Measurements from ENCODE around the gene AMN.
A peak's percentile ranks its signal among the peaks of the same experiment; 100 is the strongest.
"Not testable (repeated sequence)": the region's sequence is repeated elsewhere in the genome, so short reads cannot be mapped to it uniquely, and the experiment has no call there.

AMN gene

DNA sequence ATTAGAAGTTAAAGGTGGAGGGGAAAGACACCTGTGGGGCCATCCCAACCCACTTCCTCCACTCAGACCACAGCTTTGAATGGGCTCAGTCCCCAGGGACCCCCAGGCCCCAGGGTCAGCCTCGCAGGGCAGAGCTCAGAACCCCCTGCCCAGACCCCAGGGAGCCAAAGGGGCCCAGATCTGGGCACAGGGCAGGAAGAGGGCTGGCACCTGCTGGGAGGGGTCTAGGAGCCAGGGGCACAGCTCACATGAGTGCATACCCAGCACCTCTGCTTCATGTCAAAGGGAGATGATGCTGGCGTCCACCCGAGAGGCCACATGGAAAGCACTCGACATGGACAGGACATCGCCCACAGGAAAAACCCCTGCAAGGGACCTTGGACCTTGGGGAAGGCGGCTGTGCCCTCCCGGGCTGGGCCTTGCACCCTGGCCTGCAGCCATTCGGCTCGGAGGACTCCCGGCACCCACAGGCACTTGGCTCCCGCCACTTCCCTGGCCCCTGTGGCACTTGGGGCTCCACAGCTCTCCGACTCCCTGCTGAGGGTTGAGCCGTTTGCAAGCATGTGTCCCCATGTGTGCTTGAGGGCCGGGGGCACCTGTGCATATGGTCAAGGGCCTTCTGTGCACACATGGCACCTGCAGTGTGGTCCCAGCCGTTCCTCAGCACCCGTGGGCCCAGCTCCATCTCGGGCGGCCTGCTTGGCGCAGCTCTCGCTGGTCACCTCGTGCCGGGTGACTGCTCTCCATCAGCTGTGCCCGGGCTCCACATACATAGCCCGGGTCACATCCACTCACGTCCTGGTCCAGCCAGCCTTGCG lies 7.8 kb upstream of the AMN start:
- no peak for DNase-seq

DNA sequence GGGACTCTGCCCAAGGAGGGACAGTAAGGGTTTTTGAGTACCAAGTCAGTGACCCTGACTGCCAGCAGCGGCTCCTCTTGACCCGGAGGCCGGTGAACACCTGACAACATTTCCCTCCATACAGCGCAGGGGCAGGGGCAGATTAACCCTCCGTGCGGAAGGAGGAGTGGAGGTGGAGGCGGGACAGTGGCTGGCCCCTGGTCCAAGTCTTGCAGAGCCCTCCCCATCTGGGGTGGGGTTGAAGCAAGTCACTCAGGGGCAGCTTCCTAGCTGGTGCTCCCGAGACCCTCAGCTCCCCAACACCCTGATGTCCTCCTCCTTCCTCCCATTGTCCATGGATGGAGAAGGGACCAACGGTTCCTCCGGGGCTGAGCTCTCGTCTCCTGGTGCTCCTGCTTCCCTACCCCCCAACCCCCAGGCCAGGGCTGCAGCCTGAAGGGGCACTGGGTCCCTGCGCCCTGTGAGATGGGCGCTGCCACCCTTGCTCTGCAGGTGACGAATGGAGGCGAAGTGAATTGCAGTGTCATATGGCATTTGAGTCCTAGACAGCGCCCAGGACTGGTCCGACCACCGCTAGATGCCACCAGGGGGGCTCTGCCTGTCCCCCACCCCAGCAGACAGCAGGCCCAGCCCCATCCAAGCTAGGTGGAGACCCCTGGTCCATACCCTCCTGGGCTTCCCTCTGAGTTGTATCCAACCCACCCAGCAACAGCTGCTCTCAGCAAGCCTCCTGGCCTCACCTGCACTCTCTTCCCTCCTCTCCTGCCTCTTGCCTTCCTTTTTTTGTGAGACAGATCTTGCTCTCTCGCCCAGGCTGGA lies 7.0 kb upstream of the AMN start:
- DNase-seq, result no peak

DNA sequence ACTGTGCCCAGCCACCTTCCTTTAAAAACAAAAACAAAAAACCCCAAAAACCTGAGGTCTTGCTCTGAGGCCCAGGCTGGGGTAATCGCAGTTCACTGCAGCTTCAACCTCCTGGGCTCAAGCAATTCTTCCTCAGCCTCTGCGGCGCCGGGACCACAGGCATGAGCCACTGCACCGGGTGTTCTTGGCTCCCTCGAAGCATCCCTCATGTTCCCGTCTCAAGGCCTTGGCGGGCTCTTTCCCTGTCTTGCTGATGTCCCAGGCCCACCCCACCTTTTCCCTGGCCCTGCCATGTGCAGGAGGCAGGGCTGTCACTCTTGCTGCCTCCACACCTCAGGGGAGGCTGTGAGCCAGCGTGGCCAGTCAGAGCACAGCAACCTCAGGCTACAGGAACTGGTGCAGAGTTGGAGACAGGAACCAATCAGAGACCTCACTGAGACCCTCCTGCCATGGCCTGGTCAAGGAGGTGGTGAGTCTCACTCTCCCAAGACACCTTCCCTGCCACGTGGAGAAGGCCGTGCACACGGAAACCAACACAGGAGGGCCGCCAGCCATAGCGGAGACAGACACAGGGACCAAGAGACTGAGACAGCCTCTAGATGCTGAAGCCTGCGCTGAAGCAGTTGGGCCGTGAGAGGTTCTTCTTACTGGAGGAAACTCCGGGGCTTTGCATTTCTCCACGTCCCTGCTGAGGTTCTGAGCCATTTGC lies 6.0 kb upstream of the AMN start:
- DNase-seq, result no peak

DNA sequence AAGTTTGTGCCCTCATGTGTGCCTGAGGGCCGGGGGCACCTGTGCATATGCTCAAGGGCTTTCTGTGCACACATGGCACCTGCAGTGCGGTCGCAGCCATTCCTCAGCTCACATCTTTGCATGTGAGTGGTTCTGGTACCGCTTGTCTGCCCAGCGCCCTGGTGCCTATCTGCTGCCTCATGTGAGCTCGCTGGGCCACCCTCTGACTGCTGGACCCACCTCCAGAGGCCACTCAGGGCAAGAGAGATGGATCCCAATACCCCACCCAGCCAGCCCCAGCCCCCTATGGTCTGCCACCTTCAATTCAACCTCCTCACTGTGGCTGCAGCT lies 5.4 kb upstream of the AMN start:
- no peak for DNase-seq

DNA sequence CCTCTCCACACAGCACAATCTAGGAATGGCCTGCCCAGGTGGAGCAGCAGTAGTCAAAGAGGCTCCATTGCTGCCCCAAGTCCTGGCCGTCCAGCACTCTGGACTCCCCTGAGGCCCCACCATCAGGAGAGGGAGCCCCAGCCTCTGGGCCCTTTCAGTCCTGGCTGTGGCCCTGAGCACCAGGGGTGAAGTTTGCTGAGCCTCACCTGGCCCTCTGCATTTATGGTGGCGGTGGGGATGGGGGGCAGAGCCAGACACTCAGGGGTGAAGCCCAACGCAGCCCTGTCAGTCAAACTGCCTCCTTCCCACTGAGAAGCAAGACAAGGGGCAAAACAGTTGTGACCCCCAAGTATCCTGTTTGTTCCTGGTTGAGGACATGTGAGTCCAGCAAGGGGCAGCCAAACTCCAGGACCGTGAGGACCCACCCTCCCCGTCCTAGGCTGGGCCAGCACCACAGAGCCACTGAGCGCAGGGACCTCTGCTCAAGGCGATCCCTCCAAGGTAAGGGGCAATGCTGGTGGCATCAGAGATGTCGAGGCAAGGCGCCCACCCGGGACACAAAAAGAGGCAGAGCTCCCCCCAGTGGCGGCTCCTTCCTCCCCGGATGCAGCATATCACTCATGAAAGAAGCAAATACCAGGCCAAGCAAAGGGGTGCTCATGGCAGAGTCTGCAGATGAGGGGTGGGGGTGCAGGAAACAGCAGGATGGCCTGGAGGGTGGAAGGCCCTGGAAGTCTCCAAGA lies 4.8 kb upstream of the AMN start:
- peak in 1 of 2 donors; percentile 56 for DNase-seq

DNA sequence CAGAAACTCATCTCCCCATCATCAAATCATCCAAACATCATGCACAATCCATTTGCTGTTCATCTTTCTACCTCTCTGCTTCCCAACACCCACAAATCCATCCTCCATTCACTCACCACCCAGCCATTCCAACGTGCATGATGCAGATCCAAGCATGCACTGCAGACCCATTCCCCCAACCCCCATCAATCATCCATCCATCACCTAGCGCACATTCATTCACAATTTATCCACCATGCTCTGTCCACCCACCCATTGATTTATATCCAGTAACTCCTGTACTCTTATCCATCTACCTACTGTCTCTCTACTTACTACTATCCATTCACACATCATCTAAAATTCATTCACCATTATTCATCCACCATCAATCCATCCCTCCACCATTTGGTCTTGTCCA lies 4.0 kb upstream of the AMN start:
- no peak for DNase-seq

DNA sequence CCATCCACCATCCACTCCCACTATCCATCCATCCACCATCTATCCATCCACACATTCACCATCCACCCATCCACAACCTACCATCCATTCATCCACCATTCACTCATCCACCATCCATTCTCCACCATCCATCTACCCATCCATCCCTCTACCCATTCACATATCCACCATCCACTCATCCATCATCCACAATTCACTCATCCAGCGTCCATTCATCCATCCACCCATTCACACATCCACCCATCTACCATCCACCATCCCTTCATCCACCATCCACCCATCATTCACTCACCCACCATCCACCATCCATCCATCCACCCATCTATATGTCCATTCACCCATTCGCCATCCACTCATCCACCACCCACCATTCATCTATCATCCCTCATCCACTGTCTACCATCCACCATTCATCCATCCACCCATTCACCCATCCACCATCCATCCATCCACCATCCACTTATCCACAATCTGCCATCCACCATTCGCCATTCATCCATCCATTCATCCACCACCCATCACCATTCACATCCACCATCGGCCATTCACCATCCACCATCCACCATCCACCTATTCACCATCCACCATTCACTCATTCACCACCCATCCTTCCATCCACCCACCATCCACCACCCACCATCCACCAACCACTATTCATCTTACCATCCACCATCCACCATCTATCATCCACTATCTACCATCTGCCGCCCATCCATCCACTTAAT lies 2.0 kb upstream of the AMN start:
- no peak for DNase-seq

DNA sequence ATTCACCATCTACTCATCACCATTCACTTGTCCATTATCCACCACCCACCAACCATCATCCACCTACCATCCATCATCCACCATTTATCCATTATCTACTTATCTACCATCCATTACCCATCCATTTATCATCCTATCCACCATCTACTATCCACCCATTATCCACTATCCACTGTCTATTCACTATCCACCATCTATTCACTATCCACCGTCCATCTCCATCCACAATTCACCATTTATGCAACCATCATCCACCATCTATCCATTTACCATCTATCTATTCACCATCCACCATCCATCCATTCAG lies 1.5 kb upstream of the AMN start:
- no peak for DNase-seq

DNA sequence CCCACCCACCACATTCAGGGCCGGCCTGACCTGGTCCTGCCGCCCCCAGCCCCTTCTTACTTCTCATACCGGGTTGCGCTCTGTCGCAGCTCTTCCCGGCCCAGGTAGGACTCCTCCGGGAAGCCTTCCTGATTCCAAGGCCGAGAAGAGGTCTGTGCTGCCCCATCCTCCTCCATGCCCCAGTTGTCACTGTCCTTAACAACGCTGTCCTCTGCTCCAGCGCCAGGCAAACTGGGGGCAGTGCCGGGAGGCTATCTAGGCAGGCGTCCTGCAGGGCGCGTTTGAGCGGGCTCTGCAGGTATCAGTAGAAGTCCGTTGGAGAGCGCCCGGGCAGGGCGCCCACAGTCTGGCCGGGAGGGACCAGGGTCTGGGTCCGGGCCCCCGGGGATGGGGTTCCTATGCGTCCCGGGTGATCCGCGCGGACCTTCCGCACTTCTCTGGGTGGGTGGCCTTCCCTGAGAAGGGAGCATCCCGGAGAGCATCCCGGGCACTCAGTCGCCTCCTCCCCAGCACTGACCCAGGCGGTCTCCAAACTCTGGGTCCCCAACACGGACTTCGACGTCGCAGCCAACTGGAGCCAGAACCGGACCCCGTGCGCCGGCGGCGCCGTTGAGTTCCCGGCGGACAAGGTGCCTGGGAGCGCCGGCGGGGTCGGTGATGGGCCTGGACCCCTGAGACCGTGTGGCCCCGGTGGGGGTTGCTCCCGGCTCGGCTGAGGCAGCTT lies 900 bp downstream of the AMN start:
- DNase-seq, result no peak

DNA sequence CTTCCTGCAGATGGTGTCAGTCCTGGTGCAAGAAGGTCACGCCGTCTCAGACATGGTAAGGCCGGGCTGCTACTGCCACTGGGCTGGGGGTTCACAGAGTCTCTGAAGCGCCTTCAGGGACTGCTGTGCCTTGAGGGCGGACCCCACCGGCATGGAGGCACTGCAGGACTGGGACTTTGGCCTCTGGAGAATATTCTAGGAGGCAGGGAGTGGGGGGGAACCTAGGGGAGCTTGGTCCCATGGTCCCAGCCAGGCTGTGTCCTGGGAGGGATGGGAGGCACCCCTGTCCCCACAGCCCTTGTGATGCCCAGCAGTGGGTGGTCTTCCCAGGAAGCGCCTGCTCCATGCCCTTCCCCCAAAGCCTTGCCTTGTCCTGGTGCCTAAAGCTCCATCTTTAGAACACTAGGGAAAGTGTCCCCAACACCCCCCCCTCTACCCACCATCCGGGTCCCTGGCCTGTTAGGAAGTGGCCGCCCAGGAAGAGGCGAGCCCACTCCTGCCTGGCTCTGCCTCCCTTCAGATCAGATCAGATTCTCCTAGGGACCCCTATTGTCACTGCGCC lies 1.5 kb downstream of the AMN start:
- DNase-seq, result no peak

DNA sequence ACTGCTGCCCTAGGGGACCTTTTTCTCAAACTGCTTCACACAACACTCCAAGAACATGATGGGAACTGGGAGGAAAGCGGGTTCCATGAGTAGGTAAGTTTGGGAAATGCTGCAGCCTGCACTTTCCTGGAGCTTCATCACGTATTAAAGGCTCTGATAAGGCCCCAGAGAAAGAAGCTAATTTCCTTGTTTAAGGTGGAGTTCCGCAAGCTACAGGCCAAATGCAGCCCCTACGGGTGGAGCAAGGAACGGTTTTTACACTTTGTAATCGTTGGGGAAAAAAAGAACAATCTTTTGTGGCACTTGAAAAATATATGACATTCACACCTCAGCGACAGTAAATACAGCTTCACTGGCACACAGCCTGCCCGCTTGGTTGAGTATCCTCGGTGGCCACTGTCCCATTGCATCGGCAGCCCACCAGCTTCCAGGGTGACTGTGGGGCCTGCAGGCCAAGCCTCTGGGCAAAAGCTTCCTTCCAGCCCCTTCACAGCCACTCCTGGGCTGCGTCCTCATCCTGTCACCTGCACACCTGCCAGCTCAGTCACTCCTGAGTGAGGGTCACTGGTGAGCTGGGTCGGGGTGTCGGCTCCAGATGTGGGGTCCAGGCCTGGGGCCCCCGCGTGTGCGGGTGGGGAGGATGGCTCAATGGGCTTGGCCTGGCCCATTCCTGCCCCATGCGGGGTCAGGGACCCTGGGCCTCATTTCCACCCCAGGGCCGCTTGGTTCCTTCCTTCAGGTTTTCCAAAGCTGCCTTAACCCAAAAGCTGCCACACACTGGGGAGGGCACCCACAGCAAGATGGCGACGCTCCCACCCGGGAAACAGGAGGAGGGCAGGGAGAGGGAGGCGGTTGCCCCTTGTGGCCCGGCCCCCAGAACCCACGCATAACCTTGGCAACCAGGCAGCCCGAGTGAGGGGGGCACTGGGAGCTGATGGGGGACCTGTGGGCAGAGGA lies 2.4 kb downstream of the AMN start:
- DNase-seq, result no peak

DNA sequence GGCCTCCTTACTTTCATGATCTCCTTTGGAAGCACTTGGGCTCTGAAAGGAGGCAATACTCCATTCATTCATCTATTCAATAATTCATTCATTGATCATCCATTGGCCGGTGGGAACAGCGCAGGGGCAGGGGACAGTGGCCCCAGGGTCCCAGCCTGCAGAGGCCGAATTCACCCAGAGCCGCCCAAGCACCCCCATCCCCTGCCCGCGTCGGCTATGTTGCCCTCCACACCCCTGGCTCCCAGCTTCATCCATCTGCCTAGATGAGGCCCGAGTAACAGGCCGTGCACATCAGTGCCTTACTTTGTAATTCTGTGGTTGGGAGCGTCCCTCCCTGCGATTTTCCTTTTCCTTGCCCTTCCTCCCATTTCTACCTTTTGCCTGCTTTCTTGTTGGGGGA lies 3.2 kb downstream of the AMN start:
- no peak for DNase-seq

DNA sequence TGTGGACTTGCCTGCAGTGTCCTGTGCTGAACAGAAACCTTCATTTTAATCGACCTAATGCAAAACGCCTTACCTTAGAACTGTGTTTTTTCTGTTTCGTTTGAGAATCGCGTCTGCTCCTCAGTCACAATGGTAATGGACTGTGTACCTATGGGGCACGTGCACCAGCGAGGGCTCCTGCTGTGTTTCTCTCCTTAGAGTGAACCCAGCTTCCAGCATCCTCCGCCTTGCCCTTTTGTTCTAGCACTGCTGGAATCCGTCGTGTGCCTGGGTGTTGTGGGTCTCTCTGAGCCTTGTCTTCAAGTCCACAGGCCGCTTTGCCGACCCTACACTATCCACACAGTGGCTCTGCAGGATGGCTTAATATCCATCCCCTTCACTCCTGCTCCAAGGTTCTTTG lies 3.6 kb downstream of the AMN start:
- no peak for DNase-seq

DNA sequence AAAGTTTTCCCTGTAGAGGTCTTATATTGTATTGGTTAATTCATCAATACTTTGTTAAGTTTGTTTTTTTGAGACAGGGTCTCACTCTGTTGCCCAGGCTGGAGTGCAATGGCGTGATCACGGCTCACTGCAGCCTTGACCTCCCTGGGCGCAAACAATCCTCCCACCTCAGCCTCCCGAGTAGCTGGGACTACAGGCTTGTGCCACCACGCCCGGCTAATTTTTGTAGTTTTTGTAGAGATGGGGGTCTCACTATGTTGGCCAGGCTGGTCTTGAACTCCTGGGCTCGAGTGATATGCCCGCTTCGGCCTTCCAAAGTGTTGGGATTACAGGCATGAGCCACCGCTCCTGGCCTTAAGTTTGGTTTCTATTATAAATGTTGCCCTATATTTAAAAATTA lies 4.4 kb downstream of the AMN start:
- not testable (repeated sequence) for DNase-seq

DNA sequence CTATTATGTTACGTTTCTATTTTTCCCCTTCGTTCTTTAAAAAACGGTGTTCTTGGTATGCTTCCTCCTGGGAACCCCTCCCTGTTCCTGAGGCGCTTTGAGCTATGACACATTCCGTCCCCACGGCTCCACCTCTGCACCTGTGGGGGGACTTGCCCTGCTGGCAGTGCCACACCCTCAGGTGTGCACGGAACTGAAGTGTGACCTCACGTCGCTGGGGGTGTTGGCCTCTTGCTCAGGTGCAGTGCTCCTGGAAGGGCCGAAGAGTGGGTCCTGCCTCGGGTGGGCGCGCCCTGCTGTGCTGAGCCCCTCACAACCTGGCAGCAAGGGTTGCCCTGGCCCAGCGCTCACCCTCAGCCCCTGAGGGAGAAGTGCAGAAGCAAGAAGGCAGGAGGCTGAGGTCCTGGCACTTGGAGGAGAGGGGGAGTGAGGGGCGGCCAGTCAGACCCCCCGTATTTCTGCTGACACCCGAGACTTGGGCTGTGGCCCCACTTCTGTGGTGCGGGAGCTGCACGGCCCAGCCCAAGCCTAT lies 4.9 kb downstream of the AMN start:
- DNase-seq, result no peak

DNA sequence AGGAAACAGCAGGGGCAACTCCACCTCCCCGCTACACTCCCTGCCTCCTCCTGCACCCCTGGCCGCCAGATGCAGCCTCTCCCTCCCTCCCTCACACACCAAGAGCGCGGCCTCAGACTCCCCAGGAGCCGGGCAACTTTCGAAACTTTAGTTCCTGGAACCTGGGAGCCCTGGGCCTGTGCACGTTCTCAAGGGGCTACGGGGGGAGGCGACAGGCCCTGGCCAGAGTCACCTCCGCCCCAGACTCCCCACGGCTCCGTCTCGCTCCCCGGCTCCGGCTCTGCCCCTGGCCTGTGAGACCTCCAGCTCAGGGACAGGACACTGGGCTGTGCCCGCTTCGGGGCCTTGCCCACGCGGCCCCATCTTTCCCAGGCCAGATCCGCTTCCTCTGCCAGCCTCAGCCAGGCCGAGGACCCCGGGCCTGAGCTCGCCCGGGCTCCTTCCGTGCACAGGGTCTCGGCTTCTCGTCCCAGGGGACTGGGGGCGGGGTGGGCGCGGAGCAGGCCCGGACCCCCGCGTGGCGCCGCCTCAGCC lies 5.5 kb downstream of the AMN start:
- no peak for DNase-seq

DNA sequence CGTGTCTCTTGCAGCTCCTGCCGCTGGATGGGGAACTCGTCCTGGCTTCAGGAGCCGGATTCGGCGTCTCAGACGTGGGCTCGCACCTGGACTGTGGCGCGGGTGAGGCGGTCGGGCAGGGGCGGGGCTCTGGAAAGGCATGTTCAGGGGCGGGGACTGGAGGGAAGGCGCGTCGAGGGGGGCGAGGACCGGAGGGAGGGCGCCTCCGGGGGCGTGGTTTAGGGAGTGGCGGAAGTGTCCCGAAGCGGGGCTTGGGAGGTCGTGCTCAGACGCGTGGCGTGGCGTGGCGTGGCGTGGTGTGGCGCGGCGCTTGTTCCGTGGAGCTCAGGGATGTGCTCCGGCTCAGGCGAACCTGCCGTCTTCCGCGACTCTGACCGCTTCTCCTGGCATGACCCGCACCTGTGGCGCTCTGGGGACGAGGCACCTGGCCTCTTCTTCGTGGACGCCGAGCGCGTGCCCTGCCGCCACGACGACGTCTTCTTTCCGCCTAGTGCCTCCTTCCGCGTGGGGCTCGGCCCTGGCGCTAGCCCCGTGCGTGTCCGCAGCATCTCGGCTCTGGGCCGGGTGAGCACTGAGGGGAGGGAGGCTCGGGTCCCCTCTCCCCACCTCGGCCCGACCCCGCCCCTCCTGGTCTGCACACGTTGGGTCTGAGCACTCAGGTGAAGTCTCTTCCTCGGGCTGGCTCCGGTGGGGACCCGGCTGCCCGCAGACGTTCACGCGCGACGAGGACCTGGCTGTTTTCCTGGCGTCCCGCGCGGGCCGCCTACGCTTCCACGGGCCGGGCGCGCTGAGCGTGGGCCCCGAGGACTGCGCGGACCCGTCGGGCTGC lies 6.2 kb downstream of the AMN start:
- DNase-seq, result peak in 1 of 2 donors; percentile 22

DNA sequence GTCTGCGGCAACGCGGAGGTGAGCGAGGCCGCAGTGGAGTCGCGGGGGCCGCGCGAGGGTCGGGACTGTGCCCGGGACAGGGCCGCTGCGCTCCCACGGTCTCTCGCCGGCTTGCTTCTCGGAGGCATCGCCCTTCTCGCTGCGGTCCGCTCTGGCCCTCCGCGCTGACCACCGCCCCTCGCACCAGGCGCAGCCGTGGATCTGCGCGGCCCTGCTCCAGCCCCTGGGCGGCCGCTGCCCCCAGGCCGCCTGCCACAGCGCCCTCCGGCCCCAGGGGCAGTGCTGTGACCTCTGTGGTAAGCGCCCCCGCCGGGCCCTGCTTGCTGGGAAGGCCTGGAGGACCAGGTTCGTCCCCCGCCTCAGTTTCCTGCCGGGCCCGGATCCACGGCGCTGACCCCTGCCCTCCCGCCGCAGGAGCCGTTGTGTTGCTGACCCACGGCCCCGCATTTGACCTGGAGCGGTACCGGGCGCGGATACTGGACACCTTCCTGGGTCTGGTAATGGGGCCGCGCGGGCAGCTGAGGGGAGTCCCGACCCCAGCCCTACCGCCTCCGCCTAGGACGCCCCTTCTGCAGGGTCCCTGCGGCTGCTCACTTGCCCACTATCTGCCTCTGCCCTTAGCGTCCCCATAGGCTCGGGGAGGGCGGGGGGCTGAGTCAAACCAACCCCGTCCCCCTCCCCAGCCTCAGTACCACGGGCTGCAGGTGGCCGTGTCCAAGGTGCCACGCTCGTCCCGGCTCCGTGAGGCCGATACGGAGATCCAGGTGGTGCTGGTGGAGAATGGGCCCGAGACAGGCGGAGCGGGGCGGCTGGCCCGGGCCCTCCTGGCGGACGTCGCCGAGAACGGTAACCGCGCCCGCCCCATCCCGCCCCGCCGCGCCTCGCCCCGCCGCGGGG lies 7.0 kb downstream of the AMN start:
- DNase-seq, result no peak

All from inflammatory macrophage treated with lipopolysaccharide for 1 hour (primary cell).